DOHH2 (cell line): Measurements from ENCODE around the gene LZTR1.

Experiments used
- H3F3A ChIP-seq: fragments of 200-600 bp; sonication (generic), shearing (Covaris generic); 2 replicates; pipeline ENCODE4 v1.6.0; 2016; ENCODE audit warnings: antibody characterized with exemption, mild to moderate bottlenecking; ENCODE audit not compliant: control insufficient read depth, insufficient read depth
- H3K27ac ChIP-seq: fragments of 200-600 bp; sonication (generic); 2 replicates; pipeline ENCODE4 v1.5.1; 2014; ENCODE audit warnings: low read depth, mild to moderate bottlenecking, low read length, moderate library complexity
- H3K27me3 ChIP-seq: fragments of 200-600 bp; sonication (generic); 2 replicates; pipeline ENCODE4 v1.6.1; 2014; ENCODE audit warnings: mild to moderate bottlenecking, low read length, mixed read lengths; ENCODE audit not compliant: control insufficient read depth
- H3K36me3 ChIP-seq: fragments of 200-600 bp; sonication (generic); 2 replicates; pipeline ENCODE4 v1.6.1; 2014; ENCODE audit warnings: mild to moderate bottlenecking, low read length, moderate library complexity, mixed read lengths; ENCODE audit not compliant: control insufficient read depth
- H3K4me1 ChIP-seq: fragments of 200-600 bp; sonication (generic); 2 replicates; pipeline ENCODE4 v1.6.1; 2014; ENCODE audit warnings: mild to moderate bottlenecking, low read length, mixed read lengths; ENCODE audit not compliant: control insufficient read depth
- H3K4me2 ChIP-seq: fragments of 200-600 bp; sonication (generic); 2 replicates; pipeline ENCODE4 v1.6.0; 2014; ENCODE audit warnings: mild to moderate bottlenecking, low read length, moderate library complexity
- H3K4me3 ChIP-seq: fragments of 200-600 bp; sonication (generic); 2 replicates; pipeline ENCODE4 v1.5.1; 2014; ENCODE audit warnings: mild to moderate bottlenecking, low read length, mixed read lengths
- H3K79me2 ChIP-seq: fragments of 200-600 bp; sonication (generic); 2 replicates; pipeline ENCODE4 v1.6.1; 2014; ENCODE audit warnings: mild to moderate bottlenecking, low read length, mixed read lengths; ENCODE audit not compliant: control insufficient read depth
- H3K9me2 ChIP-seq: fragments of 200-600 bp; sonication (generic); replicated peaks from 2 replicates; pipeline ENCODE4 v1.6.1; 2014; ENCODE audit warnings: mild to moderate bottlenecking, low read length, mixed read lengths; ENCODE audit not compliant: control insufficient read depth
- H3K9me3 ChIP-seq: fragments of 200-600 bp; sonication (generic); 2 replicates; pipeline ENCODE4 v1.6.1; 2014; ENCODE audit warnings: antibody characterized with exemption, low read length, mixed read lengths; ENCODE audit not compliant: control insufficient read depth, insufficient read depth
- H4K20me1 ChIP-seq: fragments of 200-600 bp; sonication (generic); 2 replicates; pipeline ENCODE4 v1.6.0; 2014; ENCODE audit warnings: low read depth, mild to moderate bottlenecking, antibody characterized with exemption, low read length, moderate library complexity; ENCODE audit not compliant: control insufficient read depth, insufficient read depth
- EZH2phosphoT487 ChIP-seq: fragments of 200-600 bp; sonication (generic); IDR thresholded peaks from 2 replicates; pipeline ENCODE4 v1.6.1; 2017; ENCODE audit warnings: borderline replicate concordance, mild to moderate bottlenecking, antibody characterized with exemption, low read length, moderate library complexity, mixed read lengths
- TF ChIP-seq, protein P1 (sequence below): fragments of 200-600 bp; sonication (generic); IDR thresholded peaks from one replicate; pipeline ENCODE4 v1.5.1; 2014; ENCODE audit warnings: antibody characterized with exemption, mild to moderate bottlenecking, low read depth, low read length; ENCODE audit not compliant: poor library complexity, severe bottlenecking

Gene LZTR1

DNA sequence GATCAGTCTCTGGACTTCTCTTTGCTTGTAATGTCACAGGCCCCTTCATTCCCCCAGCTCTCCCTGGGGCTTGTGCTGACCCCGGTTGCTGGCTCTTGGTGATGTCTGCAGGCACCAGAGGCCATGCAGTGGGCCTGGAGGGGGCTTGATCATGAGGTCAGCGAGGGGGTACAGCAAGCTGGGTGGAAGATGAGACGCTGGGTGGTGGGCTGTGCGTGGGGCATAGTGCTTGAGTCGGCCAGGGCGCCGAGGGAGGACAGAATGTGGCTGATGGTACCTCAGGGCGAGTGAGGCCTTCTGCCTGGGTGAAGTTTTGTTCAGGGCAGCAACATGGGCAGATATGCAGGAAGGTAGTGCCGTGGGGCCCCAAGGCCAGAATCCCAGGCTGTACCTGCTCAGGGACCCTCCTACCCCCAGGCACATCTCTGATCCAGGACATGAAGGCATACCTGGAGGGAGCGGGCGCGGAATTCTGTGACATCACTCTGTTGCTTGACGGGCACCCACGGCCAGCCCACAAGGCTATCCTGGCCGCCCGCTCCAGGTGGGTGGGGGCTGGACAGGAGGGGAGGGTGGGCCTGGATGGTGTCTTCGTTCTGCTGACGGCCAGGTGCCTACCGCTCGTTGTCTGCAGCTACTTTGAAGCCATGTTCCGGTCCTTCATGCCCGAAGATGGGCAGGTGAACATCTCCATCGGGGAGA is 13.4 kb downstream of the LZTR1 start:
- Histone ChIP-seq H3K36me3 (peaks cover 65% of the 10 kb centered on the region), H3K27ac (no peak overlapping the region)

DNA sequence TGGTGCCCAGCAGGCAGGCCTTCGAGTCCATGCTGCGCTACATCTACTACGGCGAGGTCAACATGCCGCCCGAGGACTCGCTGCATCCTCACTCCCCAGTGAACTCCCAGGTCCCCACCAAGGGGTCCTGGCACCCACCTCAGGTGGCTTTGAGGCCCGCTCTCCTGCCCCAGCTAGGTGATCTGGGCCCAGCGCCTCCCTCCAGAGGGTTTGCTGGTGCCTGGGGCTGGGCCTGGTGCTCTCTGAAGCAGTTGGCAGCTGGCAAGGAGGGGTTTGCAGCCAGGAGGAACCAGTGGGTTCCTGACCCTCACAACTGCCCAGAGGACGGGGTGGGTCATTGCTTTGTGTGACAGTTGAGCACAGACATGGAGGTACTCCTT is 13.9 kb downstream of the LZTR1 start:
- no peak overlapping the region for H3K27ac ChIP-seq
- peaks cover 3% of the 10 kb centered on the region for H3F3A ChIP-seq
- peaks cover 66% of the 10 kb centered on the region for H3K36me3 ChIP-seq
- no peaks in the 10 kb centered on the region for H3K9me3 ChIP-seq
- no peak overlapping the region for H3K4me3 ChIP-seq
- H3K27me3 ChIP-seq: no peaks in the 10 kb centered on the region
- H4K20me1 ChIP-seq: no peaks in the 10 kb centered on the region
- peaks cover 17% of the 10 kb centered on the region for H3K79me2 ChIP-seq
- no peaks in the 10 kb centered on the region for H3K9me2 ChIP-seq
- H3K4me1 ChIP-seq: peaks cover 10% of the 10 kb centered on the region
- no peak overlapping the region for H3K4me2 ChIP-seq
- no peak for TF ChIP-seq EZH2phosphoT487
- TF ChIP-seq, protein P1, sequence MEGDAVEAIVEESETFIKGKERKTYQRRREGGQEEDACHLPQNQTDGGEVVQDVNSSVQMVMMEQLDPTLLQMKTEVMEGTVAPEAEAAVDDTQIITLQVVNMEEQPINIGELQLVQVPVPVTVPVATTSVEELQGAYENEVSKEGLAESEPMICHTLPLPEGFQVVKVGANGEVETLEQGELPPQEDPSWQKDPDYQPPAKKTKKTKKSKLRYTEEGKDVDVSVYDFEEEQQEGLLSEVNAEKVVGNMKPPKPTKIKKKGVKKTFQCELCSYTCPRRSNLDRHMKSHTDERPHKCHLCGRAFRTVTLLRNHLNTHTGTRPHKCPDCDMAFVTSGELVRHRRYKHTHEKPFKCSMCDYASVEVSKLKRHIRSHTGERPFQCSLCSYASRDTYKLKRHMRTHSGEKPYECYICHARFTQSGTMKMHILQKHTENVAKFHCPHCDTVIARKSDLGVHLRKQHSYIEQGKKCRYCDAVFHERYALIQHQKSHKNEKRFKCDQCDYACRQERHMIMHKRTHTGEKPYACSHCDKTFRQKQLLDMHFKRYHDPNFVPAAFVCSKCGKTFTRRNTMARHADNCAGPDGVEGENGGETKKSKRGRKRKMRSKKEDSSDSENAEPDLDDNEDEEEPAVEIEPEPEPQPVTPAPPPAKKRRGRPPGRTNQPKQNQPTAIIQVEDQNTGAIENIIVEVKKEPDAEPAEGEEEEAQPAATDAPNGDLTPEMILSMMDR: no peak

More for the DNA sequence above, 13.4 kb downstream of the LZTR1 start:
- Histone ChIP-seq H3F3A (peaks cover 3% of the 10 kb centered on the region), H3K79me2 (peaks cover 12% of the 10 kb centered on the region), H4K20me1 (no peaks in the 10 kb centered on the region), H3K4me1 (peaks cover 8% of the 10 kb centered on the region), H3K9me3 (no peaks in the 10 kb centered on the region), H3K4me2 (no peak overlapping the region), H3K9me2 (no peaks in the 10 kb centered on the region), H3K4me3 (no peak overlapping the region), H3K27me3 (no peaks in the 10 kb centered on the region)
- TF ChIP-seq EZH2phosphoT487: no peak
- TF ChIP-seq, protein P1: no peak

DNA sequence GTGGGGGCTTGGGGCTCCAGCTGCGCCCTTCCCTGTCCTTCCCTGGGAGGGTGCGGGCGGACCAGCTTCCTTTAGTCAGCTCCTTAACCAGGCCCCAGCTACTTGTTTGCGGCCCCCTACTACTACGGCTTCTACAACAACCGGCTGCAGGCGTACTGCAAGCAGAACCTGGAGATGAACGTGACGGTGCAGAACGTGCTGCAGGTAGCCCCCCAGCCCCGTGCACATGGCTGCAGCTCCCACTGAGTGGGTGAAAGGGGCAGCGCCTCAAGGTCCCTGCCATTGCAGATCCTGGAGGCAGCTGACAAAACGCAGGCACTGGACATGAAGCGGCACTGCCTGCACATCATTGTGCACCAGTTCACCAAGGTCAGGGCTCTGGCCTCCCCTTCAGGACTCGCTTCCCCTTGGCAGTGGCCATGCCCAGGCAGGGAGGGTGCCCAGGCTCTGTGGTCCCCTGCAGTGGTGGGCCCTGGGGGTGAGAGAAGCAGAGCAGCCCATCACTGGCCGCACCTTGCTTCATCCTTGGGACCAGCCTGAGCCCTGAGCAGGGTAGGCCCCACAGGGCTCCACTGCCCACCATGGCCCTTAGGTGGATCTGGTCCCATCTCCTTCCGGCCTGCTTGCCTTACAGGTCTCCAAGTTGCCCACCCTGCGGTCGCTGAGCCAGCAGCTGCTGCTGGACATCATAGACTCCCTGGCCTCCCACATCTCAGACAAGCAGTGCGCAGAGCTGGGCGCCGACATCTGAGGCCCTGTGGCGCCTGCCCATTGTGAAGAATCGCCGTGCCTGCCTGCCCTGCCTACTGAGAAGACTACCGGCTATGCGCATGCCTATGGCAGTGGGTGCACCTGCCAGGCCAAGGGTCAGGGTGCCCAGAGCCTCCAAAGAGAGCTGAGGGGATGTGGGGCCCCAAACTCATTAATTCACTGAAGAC is 14.8 kb downstream of the LZTR1 start:
- Histone ChIP-seq H3K4me1 (peaks cover 14% of the 10 kb centered on the region), H3K4me2 (no peak overlapping the region), H3K4me3 (no peak overlapping the region), H3K27ac (no peak overlapping the region), H4K20me1 (no peaks in the 10 kb centered on the region), H3K36me3 (peaks cover 66% of the 10 kb centered on the region), H3K27me3 (no peaks in the 10 kb centered on the region), H3F3A (peaks cover 3% of the 10 kb centered on the region), H3K9me2 (no peaks in the 10 kb centered on the region), H3K79me2 (peaks cover 23% of the 10 kb centered on the region), H3K9me3 (no peaks in the 10 kb centered on the region)
- TF ChIP-seq, protein P1: no peak
- TF ChIP-seq EZH2phosphoT487: no peak
